Adrenal gland (tissue), 12 donors: ENCODE results near the gene SEMA5A. TPM values are rescaled to one million over a fixed set of nuclear protein-coding genes. Genes with fewer than 3 reads are reported as not detected.

ENCODE experiments used
- DNase-seq, 7 donors: peaks; one replicate each; pipeline ENCODE4 v3.0.0-alpha.2; 2019 to 2020
- H3K27ac ChIP-seq, 5 donors: fragments of 200-600 bp; sonication (generic) in 4 of 5; 1 replicate in 3 of 5; 2 replicates in 2 of 5; pipeline versions ENCODE4 v1.5.1 to v1.8.0; 2016 to 2020; ENCODE audit warnings: mild to moderate bottlenecking in 1 of 5
- H3K27me3 ChIP-seq: fragments of 200-600 bp; 2 replicates; pipeline ENCODE4 v1.8.0; 2021
- H3K36me3 ChIP-seq, 2 donors: fragments of 200-600 bp; replicated peaks in 1 of 2; 1 replicate in 1 of 2; 2 replicates in 1 of 2; pipeline versions ENCODE4 v1.5.1 to v1.8.0; 2018 to 2022
- H3K4me1 ChIP-seq, 2 donors: fragments of 200-600 bp; replicated peaks in 1 of 2; 1 replicate in 1 of 2; 2 replicates in 1 of 2; pipeline versions ENCODE4 v1.5.1 to v1.8.0; 2018 to 2021
- H3K4me3 ChIP-seq, 4 donors: fragments of 200-600 bp; sonication (generic) in 3 of 4; one replicate each; pipeline ENCODE4 v1.5.1; 2016 to 2018
- H3K9me3 ChIP-seq, 3 donors: fragments of 200-600 bp; sonication (generic) in 1 of 3; replicated peaks in 1 of 3; 1 replicate in 2 of 3; 2 replicates in 1 of 3; pipeline versions ENCODE4 v1.5.1 to v1.8.0; 2016 to 2021
- POLR2A ChIP-seq, 2 donors: fragments of 450-650 bp; IDR thresholded peaks; one replicate each; pipeline ENCODE4 v1.6.1; 2017; ENCODE audit warnings: antibody characterized with exemption in 2 of 2, mild to moderate bottlenecking in 2 of 2, moderate library complexity in 1 of 2
- WGBS, 4 donors: extraction: QIAGEN DNeasy Blood & Tissue Kit in 2 of 4; methylation state at CpG; one replicate each; pipeline versions ENCODE4 v1.1.5 to v1.1.7; 2013 to 2017; 5-methylcytosine and 5-hydroxymethylcytosine counted together
- intact Hi-C, 2 donors: fragments of 100-400 bp; cut with DNase I; formaldehyde crosslinking; loops; one replicate each; pipeline versions ENCODE4 v1.14.1 to v1.15.0; 2022 to 2023
- polyA plus RNA-seq, 3 donors: library from polyadenylated mRNA; stranded (reverse); fragments of 200-250 nt in 2 of 3; fragments of 350-450 nt in 1 of 3; fragmentation: Illumina TruSeq in 1 of 3; extraction: RNeasy Lipid Tissue Mini Kit (QIAGEN cat#74804) in 1 of 3; gene quantifications; one replicate each; pipeline ENCODE4 v1.2.3, GENCODE V29; 2013 to 2014
- total RNA-seq, 9 donors: library from RNA; depleted of rRNA in 4 of 9; stranded (reverse); fragments of >200 nt in 4 of 9; fragments of 120-200 nt in 1 of 9; fragmentation: NEBNext Ultra II Directional in 1 of 9; extraction: Animal tissue kit (Norgen Biotek cat#: 25700) in 1 of 9; gene quantifications; one replicate each; pipeline versions ENCODE4 v1.1.0 to v1.2.4, GENCODE V29; 2013 to 2023
- TF ChIP-seq, protein P1 (sequence below), 6 experiments: fragments of 450-650 bp in 4 of 6; fragments of 200-600 bp in 2 of 6; sonication (generic) in 1 of 6; IDR thresholded peaks; 1 replicate in 5 of 6; 2 replicates in 1 of 6; pipeline versions ENCODE4 v1.5.1 to v1.8.0; 2016 to 2021; ENCODE audit warnings: antibody characterized with exemption in 6 of 6, mild to moderate bottlenecking in 2 of 6, moderate library complexity in 1 of 6
- donor health status: healthy with polysubstance abuse.
- donor health status: Bipolar disorder and iron deficiency.
- donor health status: DM: yes; HTN: yes; CAD: no.
- donor health status: DM: no; HTN: no; CAD: no.
- donor health status: DM: no; HTN: no; CAD: no.
- donor health status: DM: yes; HTN: yes; CAD: no.

Gene SEMA5A
- total and polyA plus RNA-seq, 12 donors, result 0.40 to 6.0 (median 2.6) TPM

DNA sequence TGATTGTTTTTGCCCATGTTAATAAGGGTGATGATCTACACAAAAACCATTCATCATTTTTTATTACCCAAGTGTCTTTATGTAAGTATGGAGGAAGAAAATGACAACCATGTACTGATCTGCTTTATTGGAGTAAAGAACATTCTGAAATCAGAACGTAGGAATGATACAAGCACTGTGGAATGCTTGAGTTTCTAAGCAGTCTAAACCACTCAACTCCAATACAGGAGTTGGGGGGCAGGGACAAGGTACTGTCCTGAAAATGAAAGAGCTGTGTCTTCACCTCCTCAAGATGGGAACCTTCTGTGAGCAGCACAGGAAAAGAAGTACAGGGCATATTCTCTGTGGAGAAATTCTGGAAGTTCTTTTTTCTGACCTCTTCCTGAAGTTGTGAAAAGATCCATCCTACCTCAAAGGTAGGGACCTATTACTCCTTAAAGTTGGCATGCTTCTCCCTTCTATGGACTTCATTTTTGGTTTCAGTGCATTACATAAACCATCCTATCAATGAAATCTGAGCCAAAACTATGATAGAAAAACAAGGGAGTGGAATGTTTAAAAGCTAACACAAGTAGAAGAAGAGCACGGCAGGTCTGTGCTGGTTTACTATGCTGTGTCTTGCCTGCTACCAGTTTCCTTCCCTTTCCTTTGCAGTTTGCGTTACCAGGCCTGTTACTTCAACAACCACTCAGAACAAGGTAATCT, 202.6 kb downstream of the SEMA5A start:
- no peaks in the 10 kb centered on the region for H3K9me3 ChIP-seq
- no peak for DNase-seq
- TF ChIP-seq POLR2A (IDR thresholded peaks at IDR 0.05), result no peak
- TF ChIP-seq, protein P1, sequence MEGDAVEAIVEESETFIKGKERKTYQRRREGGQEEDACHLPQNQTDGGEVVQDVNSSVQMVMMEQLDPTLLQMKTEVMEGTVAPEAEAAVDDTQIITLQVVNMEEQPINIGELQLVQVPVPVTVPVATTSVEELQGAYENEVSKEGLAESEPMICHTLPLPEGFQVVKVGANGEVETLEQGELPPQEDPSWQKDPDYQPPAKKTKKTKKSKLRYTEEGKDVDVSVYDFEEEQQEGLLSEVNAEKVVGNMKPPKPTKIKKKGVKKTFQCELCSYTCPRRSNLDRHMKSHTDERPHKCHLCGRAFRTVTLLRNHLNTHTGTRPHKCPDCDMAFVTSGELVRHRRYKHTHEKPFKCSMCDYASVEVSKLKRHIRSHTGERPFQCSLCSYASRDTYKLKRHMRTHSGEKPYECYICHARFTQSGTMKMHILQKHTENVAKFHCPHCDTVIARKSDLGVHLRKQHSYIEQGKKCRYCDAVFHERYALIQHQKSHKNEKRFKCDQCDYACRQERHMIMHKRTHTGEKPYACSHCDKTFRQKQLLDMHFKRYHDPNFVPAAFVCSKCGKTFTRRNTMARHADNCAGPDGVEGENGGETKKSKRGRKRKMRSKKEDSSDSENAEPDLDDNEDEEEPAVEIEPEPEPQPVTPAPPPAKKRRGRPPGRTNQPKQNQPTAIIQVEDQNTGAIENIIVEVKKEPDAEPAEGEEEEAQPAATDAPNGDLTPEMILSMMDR (IDR thresholded peaks at IDR 0.05), result no peak
- H3K36me3 ChIP-seq, result no peaks in the 10 kb centered on the region
- H3K4me3 ChIP-seq, result no peak overlapping the region
- intact Hi-C loops, result no loop called here
- no peaks in the 10 kb centered on the region for H3K27me3 ChIP-seq
- no peak overlapping the region for H3K27ac ChIP-seq
- H3K4me1 ChIP-seq, result peaks cover 0 to 6% of the 10 kb centered on the region in 2 donors
- WGBS, 4 donors, result 47 to 66% (median 58%) methylated on average over 3 of the region's 3 CpGs

DNA sequence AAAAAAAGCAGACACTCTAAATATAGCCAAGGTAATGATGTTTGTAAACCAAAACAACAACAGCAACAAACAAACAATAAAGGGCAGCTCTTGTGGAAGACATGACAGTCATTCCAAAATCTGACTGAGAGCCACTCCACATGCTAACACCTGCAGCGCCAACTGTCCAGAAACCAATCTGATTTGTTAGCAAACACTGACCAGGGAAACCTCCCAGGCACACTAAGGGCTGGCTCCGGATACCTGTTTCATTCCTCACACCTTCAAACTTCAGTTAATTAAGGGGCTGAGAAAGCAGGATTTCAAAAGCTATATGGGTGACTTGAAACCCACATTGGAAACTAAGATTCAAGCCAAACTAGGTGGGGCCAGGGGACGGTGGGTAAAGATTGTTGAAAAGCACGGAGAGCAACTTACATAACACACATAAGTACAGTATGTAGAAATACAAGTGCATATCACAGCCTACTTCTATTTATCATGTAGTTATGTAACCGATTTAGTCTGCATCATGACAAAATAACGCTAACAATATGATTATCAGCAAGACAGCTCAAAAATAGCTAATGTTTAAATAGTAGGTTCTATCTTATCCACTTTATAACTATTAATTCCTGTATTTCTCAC, 203.6 kb downstream of the SEMA5A start:
- Histone ChIP-seq H3K9me3 (no peaks in the 10 kb centered on the region), H3K4me1 (no peaks in the 10 kb centered on the region), H3K4me3 (no peak overlapping the region), H3K36me3 (no peaks in the 10 kb centered on the region), H3K27ac (no peak overlapping the region), H3K27me3 (no peaks in the 10 kb centered on the region)
- 79 to 93% (median 89%) methylated on average over 6 of the region's 6 CpGs for WGBS, 4 donors
- TF ChIP-seq, protein P1 (IDR thresholded peaks at IDR 0.05), result no peak
- TF ChIP-seq POLR2A (IDR thresholded peaks at IDR 0.05), result no peak
- no peak for DNase-seq
- intact Hi-C loops, result no loop called here

DNA sequence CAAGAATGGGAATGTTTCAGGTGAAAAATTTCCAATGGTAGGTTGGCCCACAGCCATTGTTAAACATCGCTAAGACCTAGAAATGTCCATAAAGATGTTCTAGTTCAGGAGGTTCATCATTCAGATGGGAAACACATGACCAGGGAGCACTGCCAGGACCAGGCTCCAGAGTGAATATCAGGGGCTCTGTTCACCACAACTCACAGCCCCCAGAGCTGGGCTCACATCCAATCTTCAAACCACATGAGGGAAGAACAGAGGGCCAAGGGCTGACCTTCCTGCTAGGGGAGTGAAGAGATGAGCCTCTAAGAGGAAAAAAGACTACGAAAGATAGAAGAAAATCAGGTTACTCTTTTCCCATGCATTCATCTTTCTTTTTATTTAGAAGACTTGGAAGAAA, 205.8 kb downstream of the SEMA5A start:
- H3K4me1 ChIP-seq, result no peaks in the 10 kb centered on the region
- WGBS, 4 donors, result 74 to 87% (median 83%) methylated on average over 2 of the region's 2 CpGs
- H3K27me3 ChIP-seq, result no peaks in the 10 kb centered on the region
- DNase-seq, result no peak
- TF ChIP-seq, protein P1 (IDR thresholded peaks at IDR 0.05), result no peak
- no peak for TF ChIP-seq POLR2A (IDR thresholded peaks at IDR 0.05)
- intact Hi-C loops, result no loop called here
- no peaks in the 10 kb centered on the region for H3K36me3 ChIP-seq
- no peak overlapping the region for H3K27ac ChIP-seq
- H3K9me3 ChIP-seq, result no peaks in the 10 kb centered on the region
- H3K4me3 ChIP-seq, result no peak overlapping the region

DNA sequence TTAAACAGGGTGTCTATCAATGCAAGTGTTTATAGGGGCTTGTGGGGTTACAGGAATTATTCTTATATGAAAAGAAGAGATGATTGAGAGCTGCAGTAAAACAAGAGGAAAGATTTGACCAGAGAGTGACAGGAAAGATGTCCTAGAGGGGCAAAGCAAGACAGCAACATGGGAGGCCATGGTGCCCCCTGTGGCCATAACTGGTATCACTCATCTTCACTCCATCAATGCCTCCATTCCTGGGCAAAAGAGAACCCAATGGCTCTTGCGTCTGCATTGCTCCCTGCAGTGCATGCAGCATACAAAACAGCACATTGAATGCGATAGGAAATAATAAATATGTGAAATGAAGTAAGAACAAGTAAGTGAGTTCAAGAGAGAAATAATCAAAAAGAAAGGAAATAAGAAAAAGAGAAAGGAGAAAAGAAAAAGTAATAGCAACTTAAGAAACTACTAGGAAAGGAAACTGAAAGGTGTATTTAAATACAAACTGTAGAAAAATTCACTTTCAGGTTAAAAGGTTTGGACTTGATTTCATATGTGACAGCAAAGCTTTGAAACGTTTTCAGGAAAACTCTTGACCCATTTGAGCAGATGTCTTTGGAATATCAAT, 206.6 kb downstream of the SEMA5A start:
- Histone ChIP-seq H3K4me3 (no peak overlapping the region), H3K9me3 (no peaks in the 10 kb centered on the region), H3K27me3 (no peaks in the 10 kb centered on the region), H3K4me1 (no peaks in the 10 kb centered on the region), H3K27ac (no peak overlapping the region), H3K36me3 (no peaks in the 10 kb centered on the region)
- no peak for TF ChIP-seq POLR2A (IDR thresholded peaks at IDR 0.05)
- TF ChIP-seq, protein P1 (IDR thresholded peaks at IDR 0.05), result peak in 1 of 6 experiments; percentile 11
- no peak for DNase-seq
- 72 to 78% (median 75%) methylated on average over 3 of the region's 3 CpGs for WGBS, 4 donors
- intact Hi-C loops, result no loop called here
